Keratinocyte (primary cell): ENCODE results near the gene AFF4.

Experiments
- EZH2 ChIP-seq: IDR thresholded peaks from one replicate; pipeline ENCODE4 v1.6.1; 2012; ENCODE audit warnings: inconsistent platforms, mild to moderate bottlenecking, low read length, moderate library complexity
- TF ChIP-seq, protein P1 (sequence below), 3 experiments: IDR thresholded peaks in 1 of 3; conservative IDR thresholded peaks in 1 of 3; optimal IDR thresholded peaks in 1 of 3; 2 replicates in 2 of 3; 3 replicates in 1 of 3; pipeline versions ENCODE3 to v1.5.1; 2011; ENCODE audit warnings: low read length in 3 of 3, mild to moderate bottlenecking in 3 of 3, moderate library complexity in 2 of 3, control low read depth in 1 of 3, inconsistent platforms in 1 of 3; ENCODE audit not compliant: insufficient read depth in 2 of 3; ENCODE audit errors: extremely low read depth in 1 of 3

DNA sequence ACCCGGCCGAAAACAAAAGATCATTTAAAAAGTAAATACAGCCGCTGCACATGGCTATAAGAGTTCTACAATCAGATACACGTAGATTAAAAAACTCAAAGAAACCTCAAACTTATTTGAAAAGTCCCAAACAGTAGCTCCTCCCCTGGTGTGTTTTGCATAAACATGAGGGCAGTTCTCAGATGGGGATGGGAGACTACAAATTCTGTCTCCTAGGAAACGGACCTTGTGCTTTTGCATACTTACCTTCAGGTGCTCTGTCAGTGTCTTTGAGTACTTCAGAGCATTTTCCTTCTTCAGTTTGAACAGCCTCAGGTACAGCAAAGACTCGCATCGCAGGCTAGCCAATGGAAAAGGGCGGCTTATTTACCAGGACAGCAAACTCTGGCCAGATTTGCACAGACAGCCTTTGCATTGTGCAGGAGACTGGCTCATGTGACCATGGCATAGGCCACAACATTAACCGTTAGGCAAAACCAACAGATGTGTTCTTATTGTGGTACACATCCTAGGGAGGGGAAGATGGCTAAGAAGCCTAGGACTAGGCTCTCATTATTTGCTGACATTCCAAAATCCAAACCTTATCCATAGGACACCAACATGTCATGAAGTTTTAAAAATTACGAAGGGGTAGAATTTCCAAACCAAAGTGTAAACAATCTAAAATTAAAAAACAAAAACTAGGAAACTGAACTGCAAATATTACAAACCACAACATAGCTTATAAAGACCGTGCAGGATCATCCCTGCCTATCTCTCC lies 77.2 kb downstream of the AFF4 start:
- TF ChIP-seq, protein P1, sequence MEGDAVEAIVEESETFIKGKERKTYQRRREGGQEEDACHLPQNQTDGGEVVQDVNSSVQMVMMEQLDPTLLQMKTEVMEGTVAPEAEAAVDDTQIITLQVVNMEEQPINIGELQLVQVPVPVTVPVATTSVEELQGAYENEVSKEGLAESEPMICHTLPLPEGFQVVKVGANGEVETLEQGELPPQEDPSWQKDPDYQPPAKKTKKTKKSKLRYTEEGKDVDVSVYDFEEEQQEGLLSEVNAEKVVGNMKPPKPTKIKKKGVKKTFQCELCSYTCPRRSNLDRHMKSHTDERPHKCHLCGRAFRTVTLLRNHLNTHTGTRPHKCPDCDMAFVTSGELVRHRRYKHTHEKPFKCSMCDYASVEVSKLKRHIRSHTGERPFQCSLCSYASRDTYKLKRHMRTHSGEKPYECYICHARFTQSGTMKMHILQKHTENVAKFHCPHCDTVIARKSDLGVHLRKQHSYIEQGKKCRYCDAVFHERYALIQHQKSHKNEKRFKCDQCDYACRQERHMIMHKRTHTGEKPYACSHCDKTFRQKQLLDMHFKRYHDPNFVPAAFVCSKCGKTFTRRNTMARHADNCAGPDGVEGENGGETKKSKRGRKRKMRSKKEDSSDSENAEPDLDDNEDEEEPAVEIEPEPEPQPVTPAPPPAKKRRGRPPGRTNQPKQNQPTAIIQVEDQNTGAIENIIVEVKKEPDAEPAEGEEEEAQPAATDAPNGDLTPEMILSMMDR (optimal IDR thresholded peaks at IDR 0.05 in 1 of 3, IDR thresholded peaks at IDR 0.05 in 1 of 3, conservative IDR thresholded peaks at IDR 0.05 in 1 of 3; ENCODE audit: extremely low read depth in 1 of 3, insufficient read depth in 2 of 3, low read length in 3 of 3), result no peak
- TF ChIP-seq EZH2, result no peak
